Uterus (tissue), 2 donors: Measurements from ENCODE around the gene PRR33.

Experiments
- POLR2A ChIP-seq, 2 donors: fragments of 450-650 bp; IDR thresholded peaks; one replicate each; pipeline ENCODE4 v1.6.1; 2016; ENCODE audit warnings: antibody characterized with exemption in 2 of 2, mild to moderate bottlenecking in 1 of 2, moderate library complexity in 1 of 2
- TF ChIP-seq, protein P1 (sequence below), 4 experiments: fragments of 200-600 bp in 2 of 4; fragments of 450-650 bp in 2 of 4; sonication (generic) in 2 of 4; IDR thresholded peaks; one replicate each; pipeline ENCODE4 v1.5.1; 2016 to 2019; ENCODE audit warnings: antibody characterized with exemption in 4 of 4, mild to moderate bottlenecking in 2 of 4, moderate library complexity in 1 of 4

DNA sequence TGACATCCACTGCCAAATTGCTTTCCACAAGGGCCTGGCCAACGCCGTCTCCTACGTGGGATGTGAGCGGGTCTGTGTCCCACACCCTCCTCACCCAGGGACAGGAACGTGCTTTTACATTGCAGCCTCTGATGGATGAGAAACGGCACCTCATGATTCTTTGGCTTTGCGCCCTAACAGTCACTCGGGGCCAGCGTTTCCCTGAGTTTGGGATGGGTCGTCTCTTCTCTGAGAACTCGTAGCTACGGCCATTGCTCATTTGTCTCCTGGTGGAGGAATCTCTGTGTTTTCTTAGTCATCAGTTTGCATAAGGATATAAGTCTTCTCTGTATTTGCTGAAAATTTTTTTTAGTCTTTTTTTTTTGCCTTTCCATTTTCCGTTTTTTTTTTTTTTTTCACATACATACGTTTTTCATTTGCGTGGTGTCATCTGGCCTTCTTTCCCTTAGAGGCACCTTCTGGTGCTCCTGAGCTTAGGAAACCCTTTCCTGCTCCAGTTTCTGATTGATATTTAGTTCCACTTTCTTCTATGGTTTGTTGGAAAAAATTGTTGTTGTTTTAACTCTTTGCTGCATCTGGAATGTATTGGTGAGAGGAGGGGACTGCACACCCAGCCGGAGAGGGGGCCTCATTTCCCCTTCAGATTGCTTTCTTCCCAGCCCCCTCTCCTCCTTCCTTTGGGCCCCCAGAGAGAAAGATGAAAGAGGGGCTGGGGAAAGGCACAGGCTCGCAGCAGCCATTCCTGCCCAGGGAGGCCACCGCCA is 39.8 kb upstream of the PRR33 start:
- TF ChIP-seq, protein P1, sequence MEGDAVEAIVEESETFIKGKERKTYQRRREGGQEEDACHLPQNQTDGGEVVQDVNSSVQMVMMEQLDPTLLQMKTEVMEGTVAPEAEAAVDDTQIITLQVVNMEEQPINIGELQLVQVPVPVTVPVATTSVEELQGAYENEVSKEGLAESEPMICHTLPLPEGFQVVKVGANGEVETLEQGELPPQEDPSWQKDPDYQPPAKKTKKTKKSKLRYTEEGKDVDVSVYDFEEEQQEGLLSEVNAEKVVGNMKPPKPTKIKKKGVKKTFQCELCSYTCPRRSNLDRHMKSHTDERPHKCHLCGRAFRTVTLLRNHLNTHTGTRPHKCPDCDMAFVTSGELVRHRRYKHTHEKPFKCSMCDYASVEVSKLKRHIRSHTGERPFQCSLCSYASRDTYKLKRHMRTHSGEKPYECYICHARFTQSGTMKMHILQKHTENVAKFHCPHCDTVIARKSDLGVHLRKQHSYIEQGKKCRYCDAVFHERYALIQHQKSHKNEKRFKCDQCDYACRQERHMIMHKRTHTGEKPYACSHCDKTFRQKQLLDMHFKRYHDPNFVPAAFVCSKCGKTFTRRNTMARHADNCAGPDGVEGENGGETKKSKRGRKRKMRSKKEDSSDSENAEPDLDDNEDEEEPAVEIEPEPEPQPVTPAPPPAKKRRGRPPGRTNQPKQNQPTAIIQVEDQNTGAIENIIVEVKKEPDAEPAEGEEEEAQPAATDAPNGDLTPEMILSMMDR (IDR thresholded peaks at IDR 0.05) = no peak
- TF ChIP-seq POLR2A (IDR thresholded peaks at IDR 0.05) = no peak
